ENCODE measurements around the gene NAP1L4. TPM values are rescaled to one million over a fixed set of nuclear protein-coding genes. Genes with fewer than 3 reads are reported as not detected.

Gene NAP1L4
- total RNA-seq, 1 experiment from 2014 or later = 144 TPM

- H3K9ac ChIP-seq (ENCODE audit: low read length) = no peak overlapping the region
- ATAC-seq (no peak), DNase-seq (ENCODE audit: low read depth, low spot score) (no peak)
- no TSS peak for BruUV-seq (replicated peaks)
- no peak overlapping the region for H3K4me2 ChIP-seq (ENCODE audit: low read length)
- H3K79me2 ChIP-seq (ENCODE audit: insufficient read depth, low read length) = no peaks in the 10 kb centered on the region
- no peak overlapping the region for H3K4me3 ChIP-seq (replicated peaks in 1 of 2; ENCODE audit: low read depth in 1 of 2, low read length in 2 of 2)
- no peak overlapping the region for H3K27ac ChIP-seq (ENCODE audit: low read depth, low read length)
- H3K9me2 ChIP-seq (ENCODE audit: insufficient read depth) = no peaks in the 10 kb centered on the region
- peaks cover 23 to 55% of the 10 kb centered on the region in 2 experiments for H3K36me3 ChIP-seq (ENCODE audit: control insufficient read depth in 1 of 2, insufficient read depth in 2 of 2, low read length in 2 of 2)
- H3K27me3 ChIP-seq (ENCODE audit: insufficient read depth, low read length) = no peaks in the 10 kb centered on the region
- H2AFZ ChIP-seq (ENCODE audit: low read depth, low read length, poor library complexity, severe bottlenecking) = no peak overlapping the region
- CTCF ChIA-PET = interaction anchor here (0.9 kb wide), 1 partner anchor 9 kb away, joined by 3 read pairs; no protein-coding TSS in a partner anchor
- H3K9me3 ChIP-seq (ENCODE audit: control insufficient read depth in 1 of 2, insufficient read depth in 1 of 2, low read depth in 1 of 2, low read length in 2 of 2) = no peaks in the 10 kb centered on the region
- TF ChIP-seq YY1 (IDR thresholded peaks at IDR 0.05; ENCODE audit: extremely low read depth, insufficient replicate concordance, low read depth, low read length) = no peak
- TF ChIP-seq ZFX (IDR thresholded peaks at IDR 0.05) = no peak
- TF ChIP-seq SP1 (IDR thresholded peaks at IDR 0.05; ENCODE audit: low read depth) = no peak
- TF ChIP-seq ATF3 (IDR thresholded peaks at IDR 0.05) = no peak
- TF ChIP-seq JUND (IDR thresholded peaks at IDR 0.05) = no peak
- TF ChIP-seq EZH2 (IDR thresholded peaks at IDR 0.05) = no peak
- no peak for TF ChIP-seq MAX (IDR thresholded peaks at IDR 0.05)
- no peak for TF ChIP-seq RAD21 (IDR thresholded peaks at IDR 0.05; ENCODE audit: low read depth)
- TF ChIP-seq CTCF (IDR thresholded peaks at IDR 0.05 in 2 of 3, conservative IDR thresholded peaks at IDR 0.05 in 1 of 3; ENCODE audit: borderline replicate concordance in 1 of 3, insufficient read depth in 1 of 3, low read depth in 2 of 3, low read length in 2 of 3) = no peak
- no peak for TF ChIP-seq POLR2AphosphoS5 (IDR thresholded peaks at IDR 0.05; ENCODE audit: low read depth, low read length)
- no peak for TF ChIP-seq EZH2phosphoT487 (IDR thresholded peaks at IDR 0.05; ENCODE audit: borderline replicate concordance)
- TF ChIP-seq CEBPB (IDR thresholded peaks at IDR 0.05; ENCODE audit: low read depth) = no peak
- no peak for TF ChIP-seq SIN3A (IDR thresholded peaks at IDR 0.05; ENCODE audit: low read depth)
- TF ChIP-seq TCF7L2 (IDR thresholded peaks at IDR 0.05; ENCODE audit: borderline replicate concordance, extremely low read depth, insufficient read depth, insufficient read length) = no peak
- TF ChIP-seq POLR2A (IDR thresholded peaks at IDR 0.05; ENCODE audit: borderline replicate concordance, extremely low read depth, insufficient read depth, insufficient read length) = no peak
- TF ChIP-seq SRF (IDR thresholded peaks at IDR 0.05; ENCODE audit: low read depth) = no peak
- TF ChIP-seq REST (IDR thresholded peaks at IDR 0.05; ENCODE audit: low read depth) = no peak
- TF ChIP-seq EGR1 (IDR thresholded peaks at IDR 0.05; ENCODE audit: low read depth) = no peak
- RAD21 ChIA-PET (ENCODE audit: low non-redundant PET in 1 of 2, low total read pairs in 2 of 2, uncharacterized antibody in 2 of 2, unreplicated experiment in 2 of 2) = no interaction called here
- POLR2A ChIA-PET = no interaction called here
- no peaks in the 10 kb centered on the region for H4K20me1 ChIP-seq (ENCODE audit: insufficient read depth)
- intact Hi-C loops (cut with micrococcal nuclease) = no loop called here
- no peaks in the 10 kb centered on the region for H3K4me1 ChIP-seq (ENCODE audit: control insufficient read depth in 1 of 2, insufficient read depth in 2 of 2, low read length in 2 of 2)
Measured at GRCh38 chr11:3014057-3014938, 22.2 kb upstream of the NAP1L4 start.

All from HCT116 (cell line).